ENCODE measurements around the gene FGF13. TPM values are rescaled to one million over a fixed set of nuclear protein-coding genes. Genes with fewer than 3 reads are reported as not detected.

Gene FGF13
- polyA plus RNA-seq, 1 donor from 2014 or later: 235 TPM

DNA sequence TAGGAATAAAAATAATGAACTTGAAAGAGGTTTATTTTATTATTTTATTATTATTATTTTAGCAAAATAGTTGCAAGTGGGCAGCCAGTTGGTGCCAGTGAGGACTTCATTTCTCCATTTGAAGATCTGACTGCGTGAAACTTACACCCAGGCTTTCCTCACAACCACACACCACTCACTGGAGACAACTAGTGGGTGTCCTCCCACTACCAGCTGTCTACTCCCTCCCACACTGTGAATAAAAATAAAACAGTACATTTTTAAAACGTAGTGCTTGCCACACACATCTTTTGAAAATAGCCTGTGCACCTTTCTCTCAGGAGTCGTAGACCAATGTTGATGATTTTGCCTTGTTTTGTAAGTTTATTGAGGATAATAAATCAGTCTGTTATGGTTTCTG, 7.4 kb downstream of the FGF13 start:
- H3K9ac ChIP-seq (ENCODE audit: low read length): no peak overlapping the region
- no peaks in the 10 kb centered on the region for H3K36me3 ChIP-seq (ENCODE audit: insufficient read depth, low read length)
- no peak overlapping the region for H3K4me3 ChIP-seq (ENCODE audit: low read length)
- H3K27ac ChIP-seq (ENCODE audit: low read length): peak overlapping the region; percentile 57
- no peaks in the 10 kb centered on the region for H3K27me3 ChIP-seq (ENCODE audit: insufficient read depth, low read depth, low read length)
- no peaks in the 10 kb centered on the region for H3K9me3 ChIP-seq (ENCODE audit: low read length)
- TF ChIP-seq SMC3 (conservative IDR thresholded peaks at IDR 0.05; ENCODE audit: poor library complexity) (no peak), TAF1 (IDR thresholded peaks at IDR 0.05; ENCODE audit: low read depth) (no peak), MXI1 (conservative IDR thresholded peaks at IDR 0.05; ENCODE audit: poor library complexity, severe bottlenecking) (no peak), EZH2 (IDR thresholded peaks at IDR 0.05; ENCODE audit: borderline replicate concordance, insufficient read depth, low read length, poor library complexity, severe bottlenecking) (no peak), RAD21 (conservative IDR thresholded peaks at IDR 0.05) (no peak), EP300 (conservative IDR thresholded peaks at IDR 0.05; ENCODE audit: poor library complexity, severe bottlenecking) (no peak), POLR2AphosphoS5 (IDR thresholded peaks at IDR 0.05) (no peak)
- TF ChIP-seq, protein P1, sequence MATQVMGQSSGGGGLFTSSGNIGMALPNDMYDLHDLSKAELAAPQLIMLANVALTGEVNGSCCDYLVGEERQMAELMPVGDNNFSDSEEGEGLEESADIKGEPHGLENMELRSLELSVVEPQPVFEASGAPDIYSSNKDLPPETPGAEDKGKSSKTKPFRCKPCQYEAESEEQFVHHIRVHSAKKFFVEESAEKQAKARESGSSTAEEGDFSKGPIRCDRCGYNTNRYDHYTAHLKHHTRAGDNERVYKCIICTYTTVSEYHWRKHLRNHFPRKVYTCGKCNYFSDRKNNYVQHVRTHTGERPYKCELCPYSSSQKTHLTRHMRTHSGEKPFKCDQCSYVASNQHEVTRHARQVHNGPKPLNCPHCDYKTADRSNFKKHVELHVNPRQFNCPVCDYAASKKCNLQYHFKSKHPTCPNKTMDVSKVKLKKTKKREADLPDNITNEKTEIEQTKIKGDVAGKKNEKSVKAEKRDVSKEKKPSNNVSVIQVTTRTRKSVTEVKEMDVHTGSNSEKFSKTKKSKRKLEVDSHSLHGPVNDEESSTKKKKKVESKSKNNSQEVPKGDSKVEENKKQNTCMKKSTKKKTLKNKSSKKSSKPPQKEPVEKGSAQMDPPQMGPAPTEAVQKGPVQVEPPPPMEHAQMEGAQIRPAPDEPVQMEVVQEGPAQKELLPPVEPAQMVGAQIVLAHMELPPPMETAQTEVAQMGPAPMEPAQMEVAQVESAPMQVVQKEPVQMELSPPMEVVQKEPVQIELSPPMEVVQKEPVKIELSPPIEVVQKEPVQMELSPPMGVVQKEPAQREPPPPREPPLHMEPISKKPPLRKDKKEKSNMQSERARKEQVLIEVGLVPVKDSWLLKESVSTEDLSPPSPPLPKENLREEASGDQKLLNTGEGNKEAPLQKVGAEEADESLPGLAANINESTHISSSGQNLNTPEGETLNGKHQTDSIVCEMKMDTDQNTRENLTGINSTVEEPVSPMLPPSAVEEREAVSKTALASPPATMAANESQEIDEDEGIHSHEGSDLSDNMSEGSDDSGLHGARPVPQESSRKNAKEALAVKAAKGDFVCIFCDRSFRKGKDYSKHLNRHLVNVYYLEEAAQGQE (IDR thresholded peaks at IDR 0.05; ENCODE audit: borderline replicate concordance): no peak
- TF ChIP-seq, protein P2, sequence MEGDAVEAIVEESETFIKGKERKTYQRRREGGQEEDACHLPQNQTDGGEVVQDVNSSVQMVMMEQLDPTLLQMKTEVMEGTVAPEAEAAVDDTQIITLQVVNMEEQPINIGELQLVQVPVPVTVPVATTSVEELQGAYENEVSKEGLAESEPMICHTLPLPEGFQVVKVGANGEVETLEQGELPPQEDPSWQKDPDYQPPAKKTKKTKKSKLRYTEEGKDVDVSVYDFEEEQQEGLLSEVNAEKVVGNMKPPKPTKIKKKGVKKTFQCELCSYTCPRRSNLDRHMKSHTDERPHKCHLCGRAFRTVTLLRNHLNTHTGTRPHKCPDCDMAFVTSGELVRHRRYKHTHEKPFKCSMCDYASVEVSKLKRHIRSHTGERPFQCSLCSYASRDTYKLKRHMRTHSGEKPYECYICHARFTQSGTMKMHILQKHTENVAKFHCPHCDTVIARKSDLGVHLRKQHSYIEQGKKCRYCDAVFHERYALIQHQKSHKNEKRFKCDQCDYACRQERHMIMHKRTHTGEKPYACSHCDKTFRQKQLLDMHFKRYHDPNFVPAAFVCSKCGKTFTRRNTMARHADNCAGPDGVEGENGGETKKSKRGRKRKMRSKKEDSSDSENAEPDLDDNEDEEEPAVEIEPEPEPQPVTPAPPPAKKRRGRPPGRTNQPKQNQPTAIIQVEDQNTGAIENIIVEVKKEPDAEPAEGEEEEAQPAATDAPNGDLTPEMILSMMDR (IDR thresholded peaks at IDR 0.05; ENCODE audit: poor library complexity, severe bottlenecking): no peak
- H4K20me1 ChIP-seq (ENCODE audit: insufficient read depth): no peaks in the 10 kb centered on the region
- H3F3A ChIP-seq (ENCODE audit: insufficient read depth, low read length, poor library complexity, severe bottlenecking): no peaks in the 10 kb centered on the region
- H3K79me2 ChIP-seq (replicated peaks; ENCODE audit: insufficient read depth, low read length): no peaks in the 10 kb centered on the region
- H3K4me2 ChIP-seq (ENCODE audit: low read length): no peak overlapping the region
- no peak overlapping the region for H2AFZ ChIP-seq (ENCODE audit: low read depth, low read length)
- H3K9me2 ChIP-seq (ENCODE audit: insufficient read depth, low read length): no peaks in the 10 kb centered on the region

DNA sequence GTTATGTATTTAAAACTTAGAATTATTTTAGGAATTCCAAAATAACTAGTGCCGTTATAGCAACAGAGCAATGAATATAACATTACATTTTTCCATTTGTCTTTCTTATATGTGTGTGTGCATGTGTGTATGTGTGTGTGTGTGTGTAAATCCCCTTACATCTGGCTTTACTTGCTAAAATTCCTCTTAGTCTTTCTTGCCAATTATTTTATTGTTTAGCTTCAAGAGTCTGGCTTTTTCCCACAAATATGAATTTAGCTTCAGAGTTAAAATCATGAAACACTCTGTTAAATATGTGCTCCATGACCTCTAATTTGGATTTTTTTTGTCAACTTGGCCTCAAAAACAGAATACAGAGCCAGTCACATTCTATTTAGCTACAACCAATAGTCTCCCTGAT, 18.9 kb downstream of the FGF13 start:
- Histone ChIP-seq H3K27me3 (ENCODE audit: insufficient read depth, low read depth, low read length) (no peaks in the 10 kb centered on the region), H3K4me3 (ENCODE audit: low read length) (no peak overlapping the region), H3K36me3 (ENCODE audit: insufficient read depth, low read length) (no peaks in the 10 kb centered on the region), H3K27ac (ENCODE audit: low read length) (no peak overlapping the region), H2AFZ (ENCODE audit: low read depth, low read length) (no peak overlapping the region), H3K79me2 (replicated peaks; ENCODE audit: insufficient read depth, low read length) (no peaks in the 10 kb centered on the region), H3K9me3 (ENCODE audit: low read length) (no peaks in the 10 kb centered on the region), H3K9me2 (ENCODE audit: insufficient read depth, low read length) (no peaks in the 10 kb centered on the region), H3K4me2 (ENCODE audit: low read length) (no peak overlapping the region), H3K9ac (ENCODE audit: low read length) (no peak overlapping the region), H4K20me1 (ENCODE audit: insufficient read depth) (no peaks in the 10 kb centered on the region), H3F3A (ENCODE audit: insufficient read depth, low read length, poor library complexity, severe bottlenecking) (no peaks in the 10 kb centered on the region)
- TF ChIP-seq EZH2 (IDR thresholded peaks at IDR 0.05; ENCODE audit: borderline replicate concordance, insufficient read depth, low read length, poor library complexity, severe bottlenecking): no peak
- no peak for TF ChIP-seq POLR2AphosphoS5 (IDR thresholded peaks at IDR 0.05)
- TF ChIP-seq EP300 (conservative IDR thresholded peaks at IDR 0.05; ENCODE audit: poor library complexity, severe bottlenecking): no peak
